ENCODE results near the gene MTG2. TPM values are rescaled to one million over a fixed set of nuclear protein-coding genes. Genes with fewer than 3 reads are reported as not detected.

The MTG2 gene
- total RNA-seq, 1 experiment from 2014 or later: 41.9 TPM

- no peak for DNase-seq (ENCODE audit: low spot score)
Observed at GRCh38 chr20:62219101-62219991, 36.5 kb downstream of the MTG2 start.

GRCh38 chr20:62219992-62220665 lies 37.3 kb downstream of the MTG2 start, which contains the start of gene HRH3:
Gene HRH3 (minus strand): TSS chr20:62220278. CDS start chr20:62219970, 308 bp downstream.
- no peak for DNase-seq (ENCODE audit: low spot score)

GRCh38 chr20:62220666-62221568 lies 38.1 kb downstream of the MTG2 start:
- DNase-seq (ENCODE audit: low spot score): no peak

GRCh38 chr20:62222266-62222850 lies 39.5 kb downstream of the MTG2 start:
- no peak for DNase-seq (ENCODE audit: low spot score)

- DNase-seq (ENCODE audit: low spot score): no peak
Observed at GRCh38 chr20:62222972-62223371, 40.1 kb downstream of the MTG2 start.

DNA sequence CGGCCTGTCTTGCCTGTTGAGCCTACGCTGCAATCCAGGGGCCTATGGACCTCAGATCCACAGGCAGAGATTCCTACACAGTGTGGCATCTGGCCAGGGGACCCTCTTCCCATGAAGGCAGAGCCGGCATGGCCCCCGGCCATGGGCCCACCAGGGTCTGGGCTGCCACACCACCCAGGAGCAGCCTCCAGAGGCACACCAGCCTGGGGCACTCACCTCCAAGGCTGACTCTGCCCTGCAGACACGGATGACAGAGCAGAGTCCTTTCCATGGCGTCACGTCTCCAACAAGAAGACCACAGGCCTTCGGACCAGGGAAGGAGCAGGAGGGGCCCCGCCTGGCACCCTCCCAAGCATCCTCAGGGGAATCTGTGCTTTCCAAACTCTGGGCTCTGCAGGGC lies 40.7 kb downstream of the MTG2 start:
- no peak for DNase-seq (ENCODE audit: low spot score)

DNA sequence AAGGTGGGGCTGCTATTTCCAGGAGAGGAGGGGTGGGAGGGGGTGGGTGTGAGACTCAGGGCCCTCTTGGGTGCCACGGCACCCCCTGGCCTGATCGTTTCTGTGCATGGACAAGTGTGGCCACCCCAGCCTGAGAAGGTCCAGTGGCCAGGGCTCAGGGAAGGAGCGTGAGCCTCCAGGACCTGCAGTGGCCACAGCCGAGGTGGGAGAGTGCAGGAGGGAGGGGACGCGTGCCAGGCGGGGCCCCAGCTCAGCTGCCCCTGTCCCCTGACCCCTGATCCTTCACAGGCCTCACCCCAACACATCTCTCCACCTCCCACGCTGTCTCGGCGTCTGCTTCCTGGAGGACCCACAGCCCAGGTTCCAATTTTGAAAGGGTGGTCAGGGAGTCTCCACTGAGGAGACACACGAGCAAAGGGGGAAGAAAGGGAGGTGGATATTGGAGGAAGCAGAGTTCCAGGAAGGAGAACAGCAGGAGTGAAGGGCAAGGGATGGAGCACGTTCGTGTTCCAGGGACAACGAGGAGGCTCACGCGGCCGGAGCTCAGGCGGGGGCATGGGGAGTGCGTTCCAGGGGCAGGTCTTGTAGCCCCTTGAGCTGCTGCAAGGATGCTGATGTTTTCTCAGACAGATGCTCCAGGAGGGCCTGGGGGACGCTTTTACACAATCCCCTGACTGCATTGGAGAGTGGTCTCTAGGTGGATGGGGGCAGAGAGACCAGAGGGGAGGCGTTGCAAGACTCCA lies 41.5 kb downstream of the MTG2 start:
- DNase-seq (ENCODE audit: low spot score): no peak

- no peak for DNase-seq (ENCODE audit: low spot score)
Observed at GRCh38 chr20:62225026-62225425, 42.2 kb downstream of the MTG2 start.

- no peak for DNase-seq (ENCODE audit: low spot score)
Observed at GRCh38 chr20:62225820-62226635, 43.2 kb downstream of the MTG2 start.

DNA sequence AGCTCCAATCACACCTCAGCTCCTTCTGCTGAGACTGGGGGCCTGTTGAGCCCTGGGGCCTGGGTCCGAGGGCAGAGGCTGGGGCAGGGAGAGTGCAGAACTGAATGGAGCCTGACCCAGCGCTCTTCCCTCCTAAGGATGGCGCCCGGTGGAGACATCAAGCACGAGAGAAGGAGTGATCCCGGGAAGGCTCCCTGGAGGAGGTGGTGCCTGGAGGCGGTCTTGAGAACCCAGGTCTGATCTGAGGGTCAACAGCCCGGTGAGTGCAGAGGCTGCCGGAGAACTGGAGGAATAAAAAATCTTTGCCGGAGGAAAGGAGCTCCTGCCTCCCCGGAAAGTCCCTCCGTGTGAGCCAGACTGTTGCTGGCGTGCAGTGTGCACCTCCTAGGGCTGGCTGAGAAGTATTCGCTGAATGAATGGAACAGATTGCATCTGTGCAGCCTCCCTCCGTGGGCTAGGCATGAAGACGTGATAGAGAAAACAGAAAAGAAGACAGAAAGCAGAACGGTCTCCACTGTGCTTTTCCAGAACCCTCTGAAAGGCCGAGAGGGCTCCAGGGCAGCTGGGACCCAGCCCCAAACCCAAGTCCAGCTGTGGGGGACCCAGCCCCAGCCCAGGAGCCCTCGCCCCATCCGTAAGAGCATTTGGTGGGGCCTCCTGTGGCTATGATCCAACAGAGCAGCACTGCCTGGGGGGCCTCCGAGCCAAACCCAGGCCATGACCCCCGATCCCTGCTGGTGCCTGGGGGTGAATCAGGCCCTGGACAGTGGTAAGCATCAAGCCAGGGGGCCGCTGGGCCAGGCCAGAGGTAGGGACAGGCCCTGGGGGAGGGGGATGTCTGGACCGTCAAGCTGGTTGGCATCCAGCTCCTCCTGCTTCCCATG lies 44.1 kb downstream of the MTG2 start:
- no peak for DNase-seq (ENCODE audit: low spot score)

- DNase-seq (ENCODE audit: low spot score): no peak
Observed at GRCh38 chr20:62227591-62227976, 44.8 kb downstream of the MTG2 start.

GRCh38 chr20:62227977-62228958 lies 45.4 kb downstream of the MTG2 start:
- peak; percentile 30 for DNase-seq (ENCODE audit: low spot score)

- no peak for DNase-seq (ENCODE audit: low spot score)
Observed at GRCh38 chr20:62228982-62229545, 46.2 kb downstream of the MTG2 start.

DNA sequence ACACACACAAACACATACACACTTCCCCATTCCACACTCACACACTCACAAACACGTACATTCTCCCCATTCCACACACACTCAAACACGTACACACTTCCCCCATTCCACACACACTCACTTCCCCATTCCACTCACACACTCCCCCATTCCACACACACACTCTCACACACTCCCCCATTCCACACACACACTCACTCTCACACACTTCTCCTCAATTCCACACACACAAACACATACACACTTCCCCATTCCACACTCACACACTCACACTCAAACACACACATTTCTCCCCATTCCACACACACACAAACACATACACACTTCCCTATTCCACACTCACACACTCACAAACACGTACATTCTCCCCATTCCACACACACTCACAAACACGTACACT lies 46.8 kb downstream of the MTG2 start:
- no peak for DNase-seq (ENCODE audit: low spot score)

GRCh38 chr20:62230276-62230675 lies 47.4 kb downstream of the MTG2 start:
- DNase-seq (ENCODE audit: low spot score): no peak

DNA sequence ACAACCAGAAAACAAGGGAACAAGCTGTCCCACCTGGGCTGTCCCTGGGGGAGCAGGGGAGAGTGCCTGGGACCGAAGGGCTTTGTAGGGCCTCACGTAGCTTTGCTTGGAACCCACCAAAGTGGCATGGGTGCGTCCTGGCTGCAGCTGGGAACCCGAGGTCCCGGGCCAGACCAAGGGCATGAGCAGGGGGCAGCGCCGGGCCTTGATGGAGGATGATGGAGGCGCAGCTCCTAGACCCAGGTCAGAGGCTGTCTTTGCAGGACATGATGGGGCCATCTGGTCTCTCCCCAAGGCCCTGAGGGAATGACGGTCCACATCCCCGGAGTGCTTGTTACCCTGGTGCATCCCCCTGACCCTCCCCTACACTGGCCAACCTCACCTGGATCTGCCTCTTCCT lies 47.9 kb downstream of the MTG2 start:
- DNase-seq (ENCODE audit: low spot score): no peak

GRCh38 chr20:62231292-62231691 lies 48.5 kb downstream of the MTG2 start:
- DNase-seq (ENCODE audit: low spot score): no peak

All from HT-29 (cell line).